Type B pancreatic cell (in vitro differentiated cells): ENCODE data around the gene TOM1L1. TPM values are rescaled to one million over a fixed set of nuclear protein-coding genes. Genes with fewer than 3 reads are reported as not detected.

Experiments
- DNase-seq: peaks from one replicate; pipeline ENCODE4 v3.0.0; 2021; ENCODE audit warnings: mixed read lengths; ENCODE audit not compliant: unreplicated experiment; ENCODE audit errors: extremely low spot score
- H3K27ac Mint-ChIP-seq: 2 replicates; pipeline ENCODE4 v1.8.0; 2021; ENCODE audit warnings: mild to moderate bottlenecking, mixed read lengths
- H3K27me3 Mint-ChIP-seq: 2 replicates; pipeline ENCODE4 v1.8.0; 2021; ENCODE audit warnings: mixed read lengths
- H3K36me3 Mint-ChIP-seq: 2 replicates; pipeline ENCODE4 v1.8.0; 2021; ENCODE audit warnings: mixed read lengths
- H3K4me1 Mint-ChIP-seq: one replicate; pipeline ENCODE4 v1.8.0; 2021; ENCODE audit warnings: mixed read lengths; ENCODE audit not compliant: unreplicated experiment
- H3K4me3 Mint-ChIP-seq: 2 replicates; pipeline ENCODE4 v1.8.0; 2021; ENCODE audit warnings: mild to moderate bottlenecking, mixed read lengths
- H3K9me3 Mint-ChIP-seq: 2 replicates; pipeline ENCODE4 v1.8.0; 2021; ENCODE audit warnings: mixed read lengths
- CTCF ChIP-seq: fragments of 200-600 bp; sonication (generic); conservative IDR thresholded peaks from 2 replicates; pipeline ENCODE4 v1.5.0; 2021; ENCODE audit warnings: antibody characterized with exemption, mild to moderate bottlenecking
- total RNA-seq: library from RNA; stranded (reverse); gene quantifications from 2 replicates; pipeline ENCODE4 v1.2.1, GENCODE V29; 2021; ENCODE audit warnings: low replicate concordance

TOM1L1 gene
- total RNA-seq, 1 donor from 2014 or later, result 46.7 TPM

GRCh38 chr17:54991567-54991966, 90.9 kb downstream of the TOM1L1 start:
- no peak overlapping the region for H3K4me3 Mint-ChIP-seq
- H3K36me3 Mint-ChIP-seq, result no peaks in the 10 kb centered on the region
- no peak overlapping the region for H3K27ac Mint-ChIP-seq
- no peaks in the 10 kb centered on the region for H3K9me3 Mint-ChIP-seq
- no peak for TF ChIP-seq CTCF
- no peak for DNase-seq
- H3K27me3 Mint-ChIP-seq, result no peaks in the 10 kb centered on the region
- no peaks in the 10 kb centered on the region for H3K4me1 Mint-ChIP-seq

- Mint-ChIP-seq H3K4me1 (no peaks in the 10 kb centered on the region), H3K36me3 (no peaks in the 10 kb centered on the region), H3K27me3 (no peaks in the 10 kb centered on the region), H3K4me3 (no peak overlapping the region), H3K9me3 (no peaks in the 10 kb centered on the region), H3K27ac (no peak overlapping the region)
- no peak for DNase-seq
- peak; percentile 86 for TF ChIP-seq CTCF
Measured at GRCh38 chr17:54992797-54993639, 92.4 kb downstream of the TOM1L1 start.

GRCh38 chr17:54996441-54996840, 95.8 kb downstream of the TOM1L1 start:
- Mint-ChIP-seq H3K9me3 (no peaks in the 10 kb centered on the region), H3K27me3 (no peaks in the 10 kb centered on the region), H3K36me3 (no peaks in the 10 kb centered on the region), H3K4me1 (no peaks in the 10 kb centered on the region), H3K27ac (no peak overlapping the region), H3K4me3 (no peak overlapping the region)
- DNase-seq, result no peak
- no peak for TF ChIP-seq CTCF

GRCh38 chr17:55002458-55002857, 101.8 kb downstream of the TOM1L1 start:
- no peaks in the 10 kb centered on the region for H3K9me3 Mint-ChIP-seq
- H3K27ac Mint-ChIP-seq, result no peak overlapping the region
- no peak for TF ChIP-seq CTCF

GRCh38 chr17:55004484-55004883, 103.8 kb downstream of the TOM1L1 start:
- Mint-ChIP-seq H3K4me3 (no peak overlapping the region), H3K4me1 (no peaks in the 10 kb centered on the region), H3K27ac (no peak overlapping the region), H3K27me3 (no peaks in the 10 kb centered on the region), H3K9me3 (no peaks in the 10 kb centered on the region), H3K36me3 (peaks cover 8% of the 10 kb centered on the region)
- TF ChIP-seq CTCF, result no peak
- no peak for DNase-seq

More at GRCh38 chr17:55002458-55002857, 101.8 kb downstream of the TOM1L1 start:
- H3K36me3 Mint-ChIP-seq, result peaks cover 4% of the 10 kb centered on the region
- no peaks in the 10 kb centered on the region for H3K4me1 Mint-ChIP-seq
- H3K4me3 Mint-ChIP-seq, result no peak overlapping the region
- H3K27me3 Mint-ChIP-seq, result no peaks in the 10 kb centered on the region
- DNase-seq, result no peak
